Loucy (cell line): ENCODE data around the gene THSD8.

Source experiments
- H2AFZ ChIP-seq: fragments of 200-600 bp; sonication (generic); 2 replicates; pipeline ENCODE4 v1.6.0; 2016; ENCODE audit warnings: antibody characterized with exemption, mild to moderate bottlenecking, low read length, moderate library complexity
- H3F3A ChIP-seq: fragments of 200-600 bp; 2 replicates; pipeline ENCODE4 v1.6.0; 2016; ENCODE audit warnings: antibody characterized with exemption, low read depth, mild to moderate bottlenecking
- H3K27me3 ChIP-seq: fragments of 200-600 bp; sonication (generic); 2 replicates; pipeline ENCODE4 v1.6.1; 2014; ENCODE audit warnings: low read length, mild to moderate bottlenecking; ENCODE audit not compliant: insufficient read depth, poor library complexity, severe bottlenecking
- H3K36me3 ChIP-seq: fragments of 200-600 bp; sonication (generic); 2 replicates; pipeline ENCODE4 v1.6.1; 2016; ENCODE audit warnings: low read length; ENCODE audit not compliant: insufficient read depth
- H3K4me1 ChIP-seq: fragments of 200-600 bp; sonication (generic); 2 replicates; pipeline ENCODE4 v1.5.1; 2014; ENCODE audit warnings: low read length, mild to moderate bottlenecking; ENCODE audit not compliant: insufficient read depth, poor library complexity, severe bottlenecking
- H3K4me2 ChIP-seq: fragments of 200-600 bp; sonication (generic); 2 replicates; pipeline ENCODE4 v1.6.0; 2014; ENCODE audit warnings: antibody characterized with exemption, low read length, low read depth, mild to moderate bottlenecking; ENCODE audit not compliant: poor library complexity, severe bottlenecking
- H3K4me3 ChIP-seq: fragments of 200-600 bp; sonication (generic); 2 replicates; pipeline ENCODE4 v1.5.1; 2014; ENCODE audit warnings: low read length, mild to moderate bottlenecking, mixed read lengths; ENCODE audit not compliant: poor library complexity, severe bottlenecking
- H3K79me2 ChIP-seq: fragments of 200-600 bp; sonication (generic); 2 replicates; pipeline ENCODE4 v1.6.1; 2014; ENCODE audit warnings: low read length; ENCODE audit not compliant: insufficient read depth
- H3K9ac ChIP-seq: fragments of 200-600 bp; sonication (generic); 2 replicates; pipeline ENCODE4 v1.6.0; 2014; ENCODE audit warnings: mild to moderate bottlenecking, low read depth, low read length, moderate library complexity; ENCODE audit not compliant: poor library complexity, severe bottlenecking
- H3K9me2 ChIP-seq: fragments of 200-600 bp; sonication (generic); replicated peaks from 2 replicates; pipeline ENCODE4 v1.6.1; 2016; ENCODE audit warnings: low read depth, low read length, mixed read lengths
- H3K9me3 ChIP-seq: fragments of 200-600 bp; sonication (generic); 2 replicates; pipeline ENCODE4 v1.6.1; 2014; ENCODE audit warnings: mild to moderate bottlenecking, antibody characterized with exemption, low read length, low read depth; ENCODE audit not compliant: insufficient read depth
- H4K20me1 ChIP-seq: fragments of 200-600 bp; sonication (generic); 2 replicates; pipeline ENCODE4 v1.6.0; 2014; ENCODE audit warnings: antibody characterized with exemption, low read length, mild to moderate bottlenecking; ENCODE audit not compliant: insufficient read depth, poor library complexity, severe bottlenecking
- CTCF ChIP-seq: fragments of 200-600 bp; sonication (generic); conservative IDR thresholded peaks from 2 replicates; pipeline ENCODE4 v1.5.1; 2014; ENCODE audit warnings: mild to moderate bottlenecking, antibody characterized with exemption, low read length
- EZH2phosphoT487 ChIP-seq: fragments of 200-600 bp; IDR thresholded peaks from 2 replicates; pipeline ENCODE4 v1.6.1; 2018; ENCODE audit warnings: antibody characterized with exemption, mild to moderate bottlenecking, moderate library complexity, borderline replicate concordance

THSD8 gene

GRCh38 chr19:12783291-12783848, 18.5 kb upstream of the THSD8 start:
- Histone ChIP-seq H3K4me1 (peaks cover 36% of the 10 kb centered on the region), H3K9ac (no peak overlapping the region), H3K9me3 (no peaks in the 10 kb centered on the region), H3K79me2 (no peaks in the 10 kb centered on the region), H3K27me3 (no peaks in the 10 kb centered on the region), H3F3A (no peaks in the 10 kb centered on the region; the same call in 1 of the 2 replicates), H2AFZ (no peak overlapping the region), H3K36me3 (no peaks in the 10 kb centered on the region), H3K4me2 (peak overlapping the region; percentile 60), H4K20me1 (no peaks in the 10 kb centered on the region), H3K9me2 (no peaks in the 10 kb centered on the region), H3K4me3 (peak overlapping the region; percentile 64)
- TF ChIP-seq CTCF (no peak), EZH2phosphoT487 (no peak)

- no peaks in the 10 kb centered on the region for H3K27me3 ChIP-seq
- H3K4me2 ChIP-seq = no peak overlapping the region
- TF ChIP-seq CTCF = no peak
- TF ChIP-seq EZH2phosphoT487 = no peak
- H3K9ac ChIP-seq = no peak overlapping the region
- H3F3A ChIP-seq = no peaks in the 10 kb centered on the region; the same call in 1 of the 2 replicates
- H2AFZ ChIP-seq = no peak overlapping the region
- no peaks in the 10 kb centered on the region for H4K20me1 ChIP-seq
- peaks cover 30% of the 10 kb centered on the region for H3K4me1 ChIP-seq
- no peak overlapping the region for H3K4me3 ChIP-seq
- no peaks in the 10 kb centered on the region for H3K9me3 ChIP-seq
- H3K79me2 ChIP-seq = no peaks in the 10 kb centered on the region
- no peaks in the 10 kb centered on the region for H3K36me3 ChIP-seq
- no peaks in the 10 kb centered on the region for H3K9me2 ChIP-seq
These were observed 17.9 kb upstream of the THSD8 start for GRCh38 chr19:12783849-12784393.

- no peaks in the 10 kb centered on the region for H3K36me3 ChIP-seq
- no peak overlapping the region for H3K4me2 ChIP-seq
- no peak overlapping the region for H3K9ac ChIP-seq
- TF ChIP-seq EZH2phosphoT487 = no peak
- no peak for TF ChIP-seq CTCF
- H3K27me3 ChIP-seq = no peaks in the 10 kb centered on the region
- no peaks in the 10 kb centered on the region; the same call in 1 of the 2 replicates for H3F3A ChIP-seq
- no peaks in the 10 kb centered on the region for H3K79me2 ChIP-seq
- peaks cover 25% of the 10 kb centered on the region for H3K4me1 ChIP-seq
- no peaks in the 10 kb centered on the region for H4K20me1 ChIP-seq
- H2AFZ ChIP-seq = no peak overlapping the region
- H3K9me3 ChIP-seq = no peaks in the 10 kb centered on the region
- H3K9me2 ChIP-seq = no peaks in the 10 kb centered on the region
- H3K4me3 ChIP-seq = no peak overlapping the region
These were observed 17.4 kb upstream of the THSD8 start for GRCh38 chr19:12784394-12784870.
